Endothelial cell of umbilical vein (primary cell): ENCODE data around the gene SMG1. TPM values are rescaled to one million over a fixed set of nuclear protein-coding genes. Genes with fewer than 3 reads are reported as not detected.

ENCODE experiments used
- BruUV-seq: library from RNA; stranded (reverse); fragments of 400-500 nt; replicated peaks from 2 replicates; lab custom pipeline; 2021; lab: Mats Ljungman, UMichigan
- CTCF ChIA-PET: fragments of 300-600, 350-600 bp; sonication (Branson Sonifier 250); formaldehyde crosslinking; loops from one replicate; lab custom pipeline; 2021; ENCODE audit warnings: antibody characterized with exemption, inconsistent platforms; lab: Charles Lee
- POLR2A ChIA-PET: fragments of 300-600, 350-600 bp; sonication (Branson Sonifier 250); formaldehyde crosslinking; loops from one replicate; lab custom pipeline; 2021; ENCODE audit warnings: antibody characterized with exemption, inconsistent platforms; lab: Charles Lee
- DNase-seq: peaks from one replicate; pipeline ENCODE4 v3.0.0-alpha.2; 2011; ENCODE audit warnings: low read depth, low spot score
- FAIRE-seq: peaks from 2 replicates; lab custom pipeline; 2011; peaks lifted over from hg19 to GRCh38; lab: Jason Lieb, UNC
- H2AFZ ChIP-seq: 2 replicates; pipeline ENCODE4 v1.6.0; 2012; ENCODE audit warnings: low read depth, low read length, control low read depth, inconsistent platforms
- H3K27ac ChIP-seq: 2 replicates; pipeline ENCODE4 v1.5.1; 2011; ENCODE audit warnings: low read depth, mild to moderate bottlenecking, control low read depth, low read length, moderate library complexity; ENCODE audit not compliant: insufficient read depth
- H3K27me3 ChIP-seq, 2 experiments: 2 replicates each; pipeline versions ENCODE4 v1.6.0 to v1.6.1; 2011; ENCODE audit warnings: low read length in 2 of 2, mixed read lengths in 1 of 2; ENCODE audit not compliant: control insufficient read depth in 2 of 2, insufficient read depth in 2 of 2
- H3K36me3 ChIP-seq, 2 experiments: 2 replicates in 1 of 2; 3 replicates in 1 of 2; pipeline ENCODE4 v1.5.1; 2011; ENCODE audit warnings: low read length in 2 of 2, mild to moderate bottlenecking in 1 of 2, moderate library complexity in 1 of 2; ENCODE audit not compliant: control insufficient read depth in 2 of 2, insufficient read depth in 2 of 2; ENCODE audit errors: extremely low read depth in 1 of 2
- H3K4me1 ChIP-seq: 3 replicates; pipeline ENCODE4 v1.5.1; 2011; ENCODE audit warnings: mild to moderate bottlenecking, low read length; ENCODE audit not compliant: control insufficient read depth, insufficient read depth; ENCODE audit errors: extremely low read depth
- H3K4me2 ChIP-seq: 2 replicates; pipeline ENCODE4 v1.6.1; 2011; ENCODE audit warnings: low read length, control low read depth, mixed read lengths; ENCODE audit not compliant: insufficient read depth
- H3K4me3 ChIP-seq, 3 experiments: fragments of 200-600 bp in 1 of 3; sonication (generic), shearing (Covaris generic) in 1 of 3; replicated peaks in 1 of 3; 2 replicates each; pipeline ENCODE4 v1.5.1; 2011 to 2016; ENCODE audit warnings: control low read depth in 3 of 3, low read length in 3 of 3, mild to moderate bottlenecking in 2 of 3, inconsistent platforms in 1 of 3, low read depth in 1 of 3, moderate library complexity in 1 of 3; ENCODE audit not compliant: insufficient read depth in 1 of 3
- H3K79me2 ChIP-seq: 2 replicates; pipeline ENCODE4 v1.6.0; 2012; ENCODE audit warnings: low read length, inconsistent platforms; ENCODE audit not compliant: control insufficient read depth, insufficient read depth
- H3K9ac ChIP-seq: replicated peaks from 2 replicates; pipeline ENCODE3; 2011; ENCODE audit warnings: low read length, control low read depth; ENCODE audit not compliant: insufficient read depth; ENCODE audit errors: extremely low read depth
- H3K9me1 ChIP-seq: replicated peaks from 3 replicates; pipeline ENCODE4 v1.6.0; 2011; ENCODE audit warnings: mild to moderate bottlenecking, low read length; ENCODE audit not compliant: control insufficient read depth, insufficient read depth; ENCODE audit errors: extremely low read depth
- H3K9me3 ChIP-seq: replicated peaks from 2 replicates; pipeline ENCODE4 v1.5.1; 2012; ENCODE audit warnings: low read length, inconsistent platforms; ENCODE audit not compliant: control insufficient read depth, insufficient read depth
- H4K20me1 ChIP-seq: replicated peaks from 2 replicates; pipeline ENCODE3; 2011; ENCODE audit warnings: mild to moderate bottlenecking, low read length; ENCODE audit not compliant: control insufficient read depth, insufficient read depth; ENCODE audit errors: extremely low read depth
- CTCF ChIP-seq, 2 donors: IDR thresholded peaks; 1 replicate in 1 of 2; 2 replicates in 1 of 2; pipeline ENCODE4 v1.5.1; 2011; ENCODE audit warnings: low read length in 2 of 2, mild to moderate bottlenecking in 2 of 2, moderate library complexity in 2 of 2, control low read depth in 1 of 2, inconsistent platforms in 1 of 2, low read depth in 1 of 2; ENCODE audit not compliant: insufficient read depth in 1 of 2; ENCODE audit errors: extremely low read depth in 1 of 2
- EZH2 ChIP-seq: IDR thresholded peaks from 2 replicates; pipeline ENCODE4 v1.6.1; 2012; ENCODE audit warnings: borderline replicate concordance, low read depth, mild to moderate bottlenecking, moderate library complexity, low read length, inconsistent platforms; ENCODE audit not compliant: severe bottlenecking
- FOS ChIP-seq: IDR thresholded peaks from 2 replicates; pipeline ENCODE4 v1.6.1; 2011; ENCODE audit warnings: mild to moderate bottlenecking, low read length, moderate library complexity, borderline replicate concordance; ENCODE audit not compliant: insufficient read depth
- GATA2 ChIP-seq: IDR thresholded peaks from 2 replicates; pipeline ENCODE4 v1.7.0; 2011; ENCODE audit warnings: low read depth, mild to moderate bottlenecking, moderate library complexity, mixed read lengths, low read length; ENCODE audit not compliant: insufficient read length, insufficient read depth
- JUN ChIP-seq: IDR thresholded peaks from 2 replicates; pipeline ENCODE4 v1.6.1; 2011; ENCODE audit warnings: borderline replicate concordance, low read depth; ENCODE audit not compliant: insufficient read length, insufficient read depth
- MAX ChIP-seq: IDR thresholded peaks from 2 replicates; pipeline ENCODE4 v1.6.1; 2011; ENCODE audit not compliant: insufficient read depth, insufficient read length
- MYC ChIP-seq: IDR thresholded peaks from one replicate; pipeline ENCODE4 v1.6.1; 2011; ENCODE audit warnings: mild to moderate bottlenecking, low read depth, low read length
- POLR2A ChIP-seq: IDR thresholded peaks from 2 replicates; pipeline ENCODE4 v1.6.1; 2012; ENCODE audit warnings: low read depth, mild to moderate bottlenecking, control low read depth, low read length
- POLR2AphosphoS5 ChIP-seq: IDR thresholded peaks from 2 replicates; pipeline ENCODE4 v1.6.1; 2012; ENCODE audit warnings: low read depth, mild to moderate bottlenecking, control low read depth, low read length, moderate library complexity; ENCODE audit not compliant: insufficient read depth
- dilution Hi-C: fragments of 300-500 bp; cut with MboI; formaldehyde crosslinking; loops from one replicate; pipeline ENCODE4 v1.15.0; 2019; ENCODE audit warnings: low sequenced_read_pairs; ENCODE audit not compliant: extremely low pct_ligation_motif_present
- intact Hi-C: fragments of 100-400 bp; cut with micrococcal nuclease; formaldehyde crosslinking; loops from one replicate; pipeline ENCODE4 v1.10.0; 2022
- polyA plus RNA-seq, 4 experiments: library from polyadenylated mRNA; depleted of rRNA in 3 of 4; stranded (reverse) in 3 of 4; unstranded in 1 of 4; fragments of >200 nt; gene quantifications; 2 replicates each; pipeline versions ENCODE4 v1.2.1 to v1.2.3, GENCODE V29; 2011 to 2012; ENCODE audit warnings: missing spikeins in 1 of 4
- total RNA-seq: library from RNA; stranded (reverse); gene quantifications from 2 replicates; pipeline ENCODE4 v1.2.3, GENCODE V29; 2021

Gene SMG1
- total and polyA plus RNA-seq, 2 donors (not counting 3 experiments of a cell fraction or from before 2014, with no cell fraction given) = 14.0 to 90.8 TPM

GRCh38 chr16:18948372-18949020 is 22.3 kb upstream of the SMG1 start:
- Histone ChIP-seq H3K9ac (no peak overlapping the region), H3K27ac (no peak overlapping the region), H3K4me2 (no peak overlapping the region), H3K79me2 (no peaks in the 10 kb centered on the region), H3K9me3 (no peaks in the 10 kb centered on the region), H3K4me1 (no peaks in the 10 kb centered on the region), H3K4me3 (no peak overlapping the region), H3K36me3 (no peaks in the 10 kb centered on the region), H3K9me1 (no peaks in the 10 kb centered on the region), H3K27me3 (no peaks in the 10 kb centered on the region), H2AFZ (no peak overlapping the region), H4K20me1 (no peaks in the 10 kb centered on the region)
- dilution Hi-C loops (no loop called here), intact Hi-C loops (no loop called here)
- no TSS peak for BruUV-seq
- ChIA-PET POLR2A (no interaction called here), CTCF (no interaction called here)
- DNase-seq (no peak), FAIRE-seq (no peak)
- TF ChIP-seq JUN = no peak
- no peak for TF ChIP-seq POLR2A
- TF ChIP-seq CTCF (IDR thresholded peaks at IDR 0.05; ENCODE audit: extremely low read depth in 1 of 2, insufficient read depth in 1 of 2, low read depth in 1 of 2, low read length in 2 of 2) = no peak
- TF ChIP-seq MAX = no peak
- TF ChIP-seq FOS = no peak
- no peak for TF ChIP-seq MYC
- TF ChIP-seq POLR2AphosphoS5 = no peak
- TF ChIP-seq GATA2 = no peak
- no peak for TF ChIP-seq EZH2
